ENCODE measurements around the gene ELP5.

ELP5 gene

GRCh38 chr17:7282752-7283321 is 30.8 kb downstream of the ELP5 start:
- DNase-seq (ENCODE audit: low read depth in 2 of 2): no peak

GRCh38 chr17:7283471-7284216 is 31.6 kb downstream of the ELP5 start:
- DNase-seq (ENCODE audit: low read depth in 2 of 2): no peak

GRCh38 chr17:7284911-7285310 is 32.9 kb downstream of the ELP5 start:
- no peak for DNase-seq (ENCODE audit: low read depth in 2 of 2)

- DNase-seq (ENCODE audit: low read depth in 2 of 2): no peak
Measured at GRCh38 chr17:7285679-7286078, 33.7 kb downstream of the ELP5 start.

- DNase-seq (ENCODE audit: low read depth in 2 of 2): no peak
Measured at GRCh38 chr17:7289256-7290032, 37.4 kb downstream of the ELP5 start.

GRCh38 chr17:7290166-7290565 is 38.2 kb downstream of the ELP5 start:
- no peak for DNase-seq (ENCODE audit: low read depth in 2 of 2)

GRCh38 chr17:7290685-7291084 is 38.7 kb downstream of the ELP5 start:
- no peak for DNase-seq (ENCODE audit: low read depth in 2 of 2)

GRCh38 chr17:7292194-7292593 is 40.2 kb downstream of the ELP5 start:
- DNase-seq (ENCODE audit: low read depth in 2 of 2): no peak

- DNase-seq (ENCODE audit: low read depth in 2 of 2): no peak
Measured at GRCh38 chr17:7292729-7293128, 40.7 kb downstream of the ELP5 start.

GRCh38 chr17:7293159-7293558 is 41.1 kb downstream of the ELP5 start:
- no peak for DNase-seq (ENCODE audit: low read depth in 2 of 2)

- no peak for DNase-seq (ENCODE audit: low read depth in 2 of 2)
Measured at GRCh38 chr17:7293816-7294613, 42.0 kb downstream of the ELP5 start.

GRCh38 chr17:7294614-7295153 is 42.7 kb downstream of the ELP5 start, which contains the start of gene YBX2:
Gene YBX2, minus strand, starts transcription at chr17:7294639. Its CDS starts 139 bp downstream, at chr17:7294500.
- peak; percentile 69 to 79 for DNase-seq (ENCODE audit: low read depth in 2 of 2)

- no peak for DNase-seq (ENCODE audit: low read depth in 2 of 2)
Measured at GRCh38 chr17:7295230-7296180, 43.5 kb downstream of the ELP5 start.

GRCh38 chr17:7296189-7296861 is 44.3 kb downstream of the ELP5 start:
- DNase-seq (ENCODE audit: low read depth in 2 of 2): peak in 1 of 2 donors; percentile 72

GRCh38 chr17:7304179-7304578 is 52.2 kb downstream of the ELP5 start:
- DNase-seq (ENCODE audit: low read depth in 2 of 2): no peak

GRCh38 chr17:7306911-7307685 is 55.1 kb downstream of the ELP5 start, which contains the start of gene EIF5A:
Gene EIF5A, plus strand, starts transcription at chr17:7307628. Its CDS starts 2,008 bp downstream, at chr17:7309636.
- DNase-seq (ENCODE audit: low read depth in 2 of 2): peak; percentile 100

- DNase-seq (ENCODE audit: low read depth in 2 of 2): no peak
Measured at GRCh38 chr17:7307686-7308624, 55.9 kb downstream of the ELP5 start.
